Vagina (tissue), 2 donors: ENCODE measurements around the gene IMP4.

Experiments
- CTCF ChIP-seq, 3 experiments: fragments of 450-650 bp in 2 of 3; fragments of 200-600 bp in 1 of 3; sonication (generic) in 1 of 3; IDR thresholded peaks; one replicate each; pipeline ENCODE4 v1.5.1; 2017 to 2019; ENCODE audit warnings: antibody characterized with exemption in 3 of 3, mild to moderate bottlenecking in 2 of 3, moderate library complexity in 2 of 3
- POLR2A ChIP-seq, 2 donors: fragments of 450-650 bp; IDR thresholded peaks; one replicate each; pipeline ENCODE4 v1.6.1; 2017; ENCODE audit warnings: antibody characterized with exemption in 2 of 2, mild to moderate bottlenecking in 2 of 2, moderate library complexity in 2 of 2
- POLR2AphosphoS5 ChIP-seq, 2 donors: sonication (generic); formaldehyde crosslinking; IDR thresholded peaks; one replicate each; pipeline ENCODE4 v1.9.0; 2017; ENCODE audit warnings: antibody characterized with exemption in 2 of 2, mild to moderate bottlenecking in 2 of 2, low read depth in 1 of 2; ENCODE audit not compliant: insufficient read depth in 1 of 2

GRCh38 chr2:130328710-130329109 is 14.0 kb upstream of the IMP4 start:
- TF ChIP-seq CTCF (IDR thresholded peaks at IDR 0.05) (no peak), POLR2AphosphoS5 (IDR thresholded peaks at IDR 0.05; ENCODE audit: insufficient read depth in 1 of 2, low read depth in 1 of 2) (peak in 1 of 2 donors; percentile 23), POLR2A (IDR thresholded peaks at IDR 0.05) (no peak)
